ENCODE results near the gene ADPRS.
A peak's percentile ranks its signal among the peaks of the same experiment; 100 is the strongest.

Gene ADPRS, protein sequence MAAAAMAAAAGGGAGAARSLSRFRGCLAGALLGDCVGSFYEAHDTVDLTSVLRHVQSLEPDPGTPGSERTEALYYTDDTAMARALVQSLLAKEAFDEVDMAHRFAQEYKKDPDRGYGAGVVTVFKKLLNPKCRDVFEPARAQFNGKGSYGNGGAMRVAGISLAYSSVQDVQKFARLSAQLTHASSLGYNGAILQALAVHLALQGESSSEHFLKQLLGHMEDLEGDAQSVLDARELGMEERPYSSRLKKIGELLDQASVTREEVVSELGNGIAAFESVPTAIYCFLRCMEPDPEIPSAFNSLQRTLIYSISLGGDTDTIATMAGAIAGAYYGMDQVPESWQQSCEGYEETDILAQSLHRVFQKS

DNA sequence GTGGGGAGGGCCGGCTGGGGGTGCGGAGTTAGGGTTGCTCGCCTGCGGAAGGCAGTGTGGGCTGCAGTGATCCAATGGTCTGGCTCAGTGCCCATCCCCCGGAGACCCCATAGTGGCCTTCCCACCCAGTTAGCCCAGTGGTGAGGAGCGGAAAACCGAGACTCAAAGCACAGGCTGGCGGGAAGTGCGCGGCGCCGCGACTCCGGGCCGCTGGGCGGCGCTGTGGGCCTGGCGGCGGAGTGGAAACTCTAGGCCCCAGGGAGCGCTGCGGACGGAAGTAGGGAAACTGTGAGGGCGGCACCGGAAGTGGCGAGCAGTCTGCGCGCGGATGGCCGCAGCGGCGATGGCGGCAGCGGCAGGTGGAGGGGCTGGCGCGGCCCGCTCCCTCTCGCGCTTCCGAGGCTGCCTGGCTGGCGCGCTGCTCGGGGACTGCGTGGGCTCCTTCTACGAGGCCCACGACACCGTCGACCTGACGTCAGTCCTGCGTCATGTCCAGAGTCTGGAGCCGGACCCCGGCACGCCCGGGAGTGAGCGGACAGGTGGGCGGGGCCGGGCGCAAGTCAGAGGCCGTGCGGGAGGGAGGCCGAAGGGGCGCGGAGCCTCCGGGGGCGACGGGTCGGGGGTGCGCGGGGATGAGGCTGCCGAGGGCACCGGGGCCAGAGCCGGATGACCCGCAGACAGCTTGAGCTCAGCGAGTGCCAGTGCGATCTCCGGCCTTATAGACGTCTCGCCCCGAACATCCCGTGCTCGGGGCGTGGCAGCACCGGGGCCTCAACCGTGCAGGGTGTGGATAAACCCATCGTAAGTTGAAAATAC is at the start of gene ADPRS:
Gene ADPRS (plus strand): TSS at position 316 of the 816 bp plus-strand sequence. CDS start 13 bp downstream, at position 329.
- H3K4me1 ChIP-seq (ENCODE audit: control insufficient read depth, insufficient read depth, low read length), result no peaks in the 10 kb centered on the region
- CTCF ChIA-PET, result interaction anchor here (1.0 to 1.1 kb wide), 2 partner anchors 9 to 205 kb away, joined by 3 to 4 read pairs; partner anchors contain the start of gene AGO1
- H3K9me3 ChIP-seq (ENCODE audit: control insufficient read depth, insufficient read depth, low read depth, low read length), result no peaks in the 10 kb centered on the region
- H3K4me3 ChIP-seq (ENCODE audit: low read depth, low read length), result peak within 1 kb of the TSS; percentile 91
- peak within 1 kb of the TSS; percentile 65; the same call in 1 of the 2 replicates for H3K27ac ChIP-seq (ENCODE audit: extremely low read depth, low read depth, low read length)
- POLR2A ChIA-PET, result no interaction called here
- peaks cover 4 to 39% of the 10 kb centered on the region in 2 experiments; a peak in 2 of 3 replicates for H3K36me3 ChIP-seq (ENCODE audit: control insufficient read depth in 2 of 2, insufficient read depth in 1 of 2, low read length in 2 of 2)
- TF ChIP-seq ZNF837 (tag by site-specific recombination; IDR thresholded peaks at IDR 0.05) (no peak), EGR2 (tag by site-specific recombination; IDR thresholded peaks at IDR 0.05; ENCODE audit: low read depth) (peak; percentile 76), ZNF670 (tag by site-specific recombination; IDR thresholded peaks at IDR 0.05; ENCODE audit: low read depth) (no peak), ZNF211 (tag by site-specific recombination; IDR thresholded peaks at IDR 0.05; ENCODE audit: low read depth) (no peak), ZNF174 (tag by site-specific recombination; IDR thresholded peaks at IDR 0.05) (no peak), SP7 (tag by site-specific recombination; IDR thresholded peaks at IDR 0.05) (peak; percentile 91), ZXDB (tag by site-specific recombination; IDR thresholded peaks at IDR 0.05) (peak; percentile 96), ZNF2 (tag by site-specific recombination; IDR thresholded peaks at IDR 0.05) (peak; percentile 86), ZNF112 (tag by site-specific recombination; IDR thresholded peaks at IDR 0.05) (no peak), ZNF423 (tag by site-specific recombination; IDR thresholded peaks at IDR 0.05) (peak; percentile 38; the same call in 1 of the 2 replicates), HOXD13 (CRISPR knock-in tag; IDR thresholded peaks at IDR 0.05; ENCODE audit: borderline replicate concordance) (no peak), ZNF785 (tag by site-specific recombination; IDR thresholded peaks at IDR 0.05) (peak; percentile 82; the same call in 1 of the 2 replicates), ZNF146 (tag by site-specific recombination; IDR thresholded peaks at IDR 0.05) (peak; percentile 50), MZF1 (tag by site-specific recombination; IDR thresholded peaks at IDR 0.05; ENCODE audit: borderline replicate concordance) (no peak), ZNF544 (tag by site-specific recombination; IDR thresholded peaks at IDR 0.05) (no peak), ZNF335 (tag by site-specific recombination; conservative IDR thresholded peaks at IDR 0.05) (peak; percentile 58; the same call in 1 of the 2 replicates), ZNF24 (tag by site-specific recombination; IDR thresholded peaks at IDR 0.05) (peak; percentile 89), ZNF394 (tag by site-specific recombination; IDR thresholded peaks at IDR 0.05; ENCODE audit: borderline replicate concordance) (peak; percentile 80; the same call in 1 of the 2 replicates)
- TF ChIP-seq, protein P1, sequence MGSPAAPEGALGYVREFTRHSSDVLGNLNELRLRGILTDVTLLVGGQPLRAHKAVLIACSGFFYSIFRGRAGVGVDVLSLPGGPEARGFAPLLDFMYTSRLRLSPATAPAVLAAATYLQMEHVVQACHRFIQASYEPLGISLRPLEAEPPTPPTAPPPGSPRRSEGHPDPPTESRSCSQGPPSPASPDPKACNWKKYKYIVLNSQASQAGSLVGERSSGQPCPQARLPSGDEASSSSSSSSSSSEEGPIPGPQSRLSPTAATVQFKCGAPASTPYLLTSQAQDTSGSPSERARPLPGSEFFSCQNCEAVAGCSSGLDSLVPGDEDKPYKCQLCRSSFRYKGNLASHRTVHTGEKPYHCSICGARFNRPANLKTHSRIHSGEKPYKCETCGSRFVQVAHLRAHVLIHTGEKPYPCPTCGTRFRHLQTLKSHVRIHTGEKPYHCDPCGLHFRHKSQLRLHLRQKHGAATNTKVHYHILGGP (tag by site-specific recombination; IDR thresholded peaks at IDR 0.05), result peak; percentile 6; the same call in 1 of the 2 replicates
- TF ChIP-seq, protein P2, sequence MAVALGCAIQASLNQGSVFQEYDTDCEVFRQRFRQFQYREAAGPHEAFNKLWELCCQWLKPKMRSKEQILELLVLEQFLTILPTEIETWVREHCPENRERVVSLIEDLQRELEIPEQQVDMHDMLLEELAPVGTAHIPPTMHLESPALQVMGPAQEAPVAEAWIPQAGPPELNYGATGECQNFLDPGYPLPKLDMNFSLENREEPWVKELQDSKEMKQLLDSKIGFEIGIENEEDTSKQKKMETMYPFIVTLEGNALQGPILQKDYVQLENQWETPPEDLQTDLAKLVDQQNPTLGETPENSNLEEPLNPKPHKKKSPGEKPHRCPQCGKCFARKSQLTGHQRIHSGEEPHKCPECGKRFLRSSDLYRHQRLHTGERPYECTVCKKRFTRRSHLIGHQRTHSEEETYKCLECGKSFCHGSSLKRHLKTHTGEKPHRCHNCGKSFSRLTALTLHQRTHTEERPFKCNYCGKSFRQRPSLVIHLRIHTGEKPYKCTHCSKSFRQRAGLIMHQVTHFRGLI (tag by site-specific recombination; IDR thresholded peaks at IDR 0.05), result peak; percentile 72
- TF ChIP-seq, protein P3, sequence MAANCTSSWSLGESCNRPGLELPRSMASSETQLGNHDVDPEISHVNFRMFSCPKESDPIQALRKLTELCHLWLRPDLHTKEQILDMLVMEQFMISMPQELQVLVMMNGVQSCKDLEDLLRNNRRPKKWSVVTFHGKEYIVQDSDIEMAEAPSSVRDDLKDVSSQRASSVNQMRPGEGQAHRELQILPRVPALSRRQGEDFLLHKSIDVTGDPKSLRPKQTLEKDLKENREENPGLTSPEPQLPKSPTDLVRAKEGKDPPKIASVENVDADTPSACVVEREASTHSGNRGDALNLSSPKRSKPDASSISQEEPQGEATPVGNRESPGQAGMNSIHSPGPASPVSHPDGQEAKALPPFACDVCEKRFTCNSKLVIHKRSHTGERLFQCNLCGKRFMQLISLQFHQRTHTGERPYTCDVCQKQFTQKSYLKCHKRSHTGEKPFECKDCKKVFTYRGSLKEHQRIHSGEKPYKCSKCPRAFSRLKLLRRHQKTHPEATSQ (tag by site-specific recombination; IDR thresholded peaks at IDR 0.05), result peak; percentile 97
- TF ChIP-seq, protein P4, sequence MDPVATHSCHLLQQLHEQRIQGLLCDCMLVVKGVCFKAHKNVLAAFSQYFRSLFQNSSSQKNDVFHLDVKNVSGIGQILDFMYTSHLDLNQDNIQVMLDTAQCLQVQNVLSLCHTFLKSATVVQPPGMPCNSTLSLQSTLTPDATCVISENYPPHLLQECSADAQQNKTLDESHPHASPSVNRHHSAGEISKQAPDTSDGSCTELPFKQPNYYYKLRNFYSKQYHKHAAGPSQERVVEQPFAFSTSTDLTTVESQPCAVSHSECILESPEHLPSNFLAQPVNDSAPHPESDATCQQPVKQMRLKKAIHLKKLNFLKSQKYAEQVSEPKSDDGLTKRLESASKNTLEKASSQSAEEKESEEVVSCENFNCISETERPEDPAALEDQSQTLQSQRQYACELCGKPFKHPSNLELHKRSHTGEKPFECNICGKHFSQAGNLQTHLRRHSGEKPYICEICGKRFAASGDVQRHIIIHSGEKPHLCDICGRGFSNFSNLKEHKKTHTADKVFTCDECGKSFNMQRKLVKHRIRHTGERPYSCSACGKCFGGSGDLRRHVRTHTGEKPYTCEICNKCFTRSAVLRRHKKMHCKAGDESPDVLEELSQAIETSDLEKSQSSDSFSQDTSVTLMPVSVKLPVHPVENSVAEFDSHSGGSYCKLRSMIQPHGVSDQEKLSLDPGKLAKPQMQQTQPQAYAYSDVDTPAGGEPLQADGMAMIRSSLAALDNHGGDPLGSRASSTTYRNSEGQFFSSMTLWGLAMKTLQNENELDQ (tag by site-specific recombination; IDR thresholded peaks at IDR 0.05; ENCODE audit: low read depth), result no peak
- TF ChIP-seq, protein P5, sequence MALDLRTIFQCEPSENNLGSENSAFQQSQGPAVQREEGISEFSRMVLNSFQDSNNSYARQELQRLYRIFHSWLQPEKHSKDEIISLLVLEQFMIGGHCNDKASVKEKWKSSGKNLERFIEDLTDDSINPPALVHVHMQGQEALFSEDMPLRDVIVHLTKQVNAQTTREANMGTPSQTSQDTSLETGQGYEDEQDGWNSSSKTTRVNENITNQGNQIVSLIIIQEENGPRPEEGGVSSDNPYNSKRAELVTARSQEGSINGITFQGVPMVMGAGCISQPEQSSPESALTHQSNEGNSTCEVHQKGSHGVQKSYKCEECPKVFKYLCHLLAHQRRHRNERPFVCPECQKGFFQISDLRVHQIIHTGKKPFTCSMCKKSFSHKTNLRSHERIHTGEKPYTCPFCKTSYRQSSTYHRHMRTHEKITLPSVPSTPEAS (tag by site-specific recombination; IDR thresholded peaks at IDR 0.05), result peak; percentile 22; the same call in 1 of the 2 replicates
- TF ChIP-seq, protein P6, sequence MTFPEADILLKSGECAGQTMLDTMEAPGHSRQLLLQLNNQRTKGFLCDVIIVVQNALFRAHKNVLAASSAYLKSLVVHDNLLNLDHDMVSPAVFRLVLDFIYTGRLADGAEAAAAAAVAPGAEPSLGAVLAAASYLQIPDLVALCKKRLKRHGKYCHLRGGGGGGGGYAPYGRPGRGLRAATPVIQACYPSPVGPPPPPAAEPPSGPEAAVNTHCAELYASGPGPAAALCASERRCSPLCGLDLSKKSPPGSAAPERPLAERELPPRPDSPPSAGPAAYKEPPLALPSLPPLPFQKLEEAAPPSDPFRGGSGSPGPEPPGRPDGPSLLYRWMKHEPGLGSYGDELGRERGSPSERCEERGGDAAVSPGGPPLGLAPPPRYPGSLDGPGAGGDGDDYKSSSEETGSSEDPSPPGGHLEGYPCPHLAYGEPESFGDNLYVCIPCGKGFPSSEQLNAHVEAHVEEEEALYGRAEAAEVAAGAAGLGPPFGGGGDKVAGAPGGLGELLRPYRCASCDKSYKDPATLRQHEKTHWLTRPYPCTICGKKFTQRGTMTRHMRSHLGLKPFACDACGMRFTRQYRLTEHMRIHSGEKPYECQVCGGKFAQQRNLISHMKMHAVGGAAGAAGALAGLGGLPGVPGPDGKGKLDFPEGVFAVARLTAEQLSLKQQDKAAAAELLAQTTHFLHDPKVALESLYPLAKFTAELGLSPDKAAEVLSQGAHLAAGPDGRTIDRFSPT (tag by site-specific recombination; IDR thresholded peaks at IDR 0.05), result 0 out of 2 replicates have a peak, but pooled peaks have one; percentile 49

Measured in HEK293 (cell line).